Neural cell (in vitro differentiated cells): ENCODE data around the gene EPHA5. TPM values are rescaled to one million over a fixed set of nuclear protein-coding genes. Genes with fewer than 3 reads are reported as not detected.

ENCODE experiments used
- H2AFZ ChIP-seq: fragments of 200-600, 300-800 bp; sonication (generic), shearing (Covaris generic); 2 replicates; pipeline ENCODE4 v1.6.0; 2014; ENCODE audit warnings: low read depth, mild to moderate bottlenecking, antibody characterized with exemption, low read length, moderate library complexity
- H3F3A ChIP-seq: fragments of 200-600 bp; shearing (Covaris generic); 2 replicates; pipeline ENCODE4 v1.6.1; 2016; ENCODE audit warnings: mild to moderate bottlenecking, moderate library complexity, mixed read lengths, antibody characterized with exemption, low read length; ENCODE audit not compliant: insufficient read depth, poor library complexity, severe bottlenecking
- H3K27ac ChIP-seq: fragments of 200-600, 300-800 bp; sonication (generic), shearing (Covaris generic); 2 replicates; pipeline ENCODE4 v1.5.1; 2014; ENCODE audit warnings: mild to moderate bottlenecking, low read length, moderate library complexity
- H3K27me3 ChIP-seq: fragments of 300-800, 200-600 bp; sonication (generic), shearing (Covaris generic); 2 replicates; pipeline ENCODE4 v1.6.0; 2014; ENCODE audit warnings: mild to moderate bottlenecking, low read depth, low read length, moderate library complexity; ENCODE audit not compliant: insufficient read depth
- H3K36me3 ChIP-seq: fragments of 300-800, 200-600 bp; sonication (generic), shearing (Covaris generic); 2 replicates; pipeline ENCODE4 v1.5.1; 2014; ENCODE audit warnings: mild to moderate bottlenecking, antibody characterized with exemption, low read length, moderate library complexity; ENCODE audit not compliant: insufficient read depth
- H3K4me2 ChIP-seq: fragments of 300-800, 200-600 bp; sonication (generic), shearing (Covaris generic); 2 replicates; pipeline ENCODE4 v1.6.0; 2014; ENCODE audit warnings: mild to moderate bottlenecking, low read length
- H3K4me3 ChIP-seq: fragments of 300-800, 200-600 bp; sonication (generic), shearing (Covaris generic); 2 replicates; pipeline ENCODE4 v1.5.1; 2014; ENCODE audit warnings: mild to moderate bottlenecking, low read length, moderate library complexity
- H3K79me2 ChIP-seq: fragments of 200-600 bp; shearing (Covaris generic); replicated peaks from 2 replicates; pipeline ENCODE4 v1.6.0; 2014; ENCODE audit warnings: mild to moderate bottlenecking, low read length, moderate library complexity; ENCODE audit not compliant: insufficient read depth
- H3K9ac ChIP-seq: fragments of 300-800, 200-600 bp; sonication (generic), shearing (Covaris generic); 2 replicates; pipeline ENCODE4 v1.6.1; 2016; ENCODE audit warnings: mild to moderate bottlenecking, low read length, mixed read lengths
- H3K9me2 ChIP-seq: fragments of 200-600 bp; shearing (Covaris generic); 2 replicates; pipeline ENCODE4 v1.6.1; 2016; ENCODE audit warnings: mild to moderate bottlenecking, low read length, mixed read lengths; ENCODE audit not compliant: insufficient read depth
- H3K9me3 ChIP-seq: fragments of 200-600, 300-800 bp; sonication (generic), shearing (Covaris generic); 2 replicates; pipeline ENCODE4 v1.6.1; 2016; ENCODE audit warnings: mild to moderate bottlenecking, mixed run types, low read length, moderate library complexity, mixed read lengths
- H4K20me1 ChIP-seq: fragments of 200-600 bp; shearing (Covaris generic); 2 replicates; pipeline ENCODE4 v1.6.1; 2016; ENCODE audit warnings: mild to moderate bottlenecking, mixed run types; ENCODE audit not compliant: insufficient read depth
- CTCF ChIP-seq: fragments of 450-650 bp; IDR thresholded peaks from 2 replicates; pipeline ENCODE4 v1.5.1; 2014; ENCODE audit warnings: antibody characterized with exemption, mild to moderate bottlenecking, moderate library complexity; ENCODE audit not compliant: poor library complexity, severe bottlenecking
- EP300 ChIP-seq: fragments of 450-650 bp; conservative IDR thresholded peaks from 2 replicates; pipeline ENCODE4 v1.6.1; 2014; ENCODE audit warnings: antibody characterized with exemption, mild to moderate bottlenecking, moderate library complexity; ENCODE audit not compliant: poor library complexity, severe bottlenecking
- EZH2 ChIP-seq: fragments of 200-600, 300-800 bp; shearing (Covaris generic), sonication (generic); IDR thresholded peaks from 2 replicates; pipeline ENCODE4 v1.6.1; 2014; ENCODE audit warnings: antibody characterized with exemption, low read length, borderline replicate concordance, mild to moderate bottlenecking; ENCODE audit not compliant: insufficient read depth, poor library complexity, severe bottlenecking
- MXI1 ChIP-seq: fragments of 450-650 bp; conservative IDR thresholded peaks from 2 replicates; pipeline ENCODE4 v1.6.1; 2014; ENCODE audit warnings: antibody characterized with exemption, mild to moderate bottlenecking; ENCODE audit not compliant: poor library complexity, severe bottlenecking
- POLR2AphosphoS5 ChIP-seq: IDR thresholded peaks from 2 replicates; pipeline ENCODE4 v1.6.1; 2012
- RAD21 ChIP-seq: fragments of 450-650 bp; conservative IDR thresholded peaks from 2 replicates; pipeline ENCODE4 v1.6.1; 2014; ENCODE audit warnings: antibody characterized with exemption, mild to moderate bottlenecking, moderate library complexity
- REST ChIP-seq: IDR thresholded peaks from 2 replicates; pipeline ENCODE4 v1.6.1; 2012; ENCODE audit warnings: borderline replicate concordance
- SMC3 ChIP-seq: fragments of 450-650 bp; conservative IDR thresholded peaks from 2 replicates; pipeline ENCODE4 v1.6.1; 2014; ENCODE audit warnings: antibody characterized with exemption, mild to moderate bottlenecking, moderate library complexity; ENCODE audit not compliant: poor library complexity
- TAF1 ChIP-seq: IDR thresholded peaks from 2 replicates; pipeline ENCODE4 v1.6.1; 2012; ENCODE audit warnings: low read depth
- polyA plus RNA-seq: library from polyadenylated mRNA; depleted of rRNA; stranded (reverse); fragments of >200 nt; gene quantifications from 2 replicates; pipeline ENCODE4 v1.2.3, GENCODE V29; 2014

The EPHA5 gene
- polyA plus RNA-seq, 1 donor from 2014 or later, result 4.3 TPM

DNA sequence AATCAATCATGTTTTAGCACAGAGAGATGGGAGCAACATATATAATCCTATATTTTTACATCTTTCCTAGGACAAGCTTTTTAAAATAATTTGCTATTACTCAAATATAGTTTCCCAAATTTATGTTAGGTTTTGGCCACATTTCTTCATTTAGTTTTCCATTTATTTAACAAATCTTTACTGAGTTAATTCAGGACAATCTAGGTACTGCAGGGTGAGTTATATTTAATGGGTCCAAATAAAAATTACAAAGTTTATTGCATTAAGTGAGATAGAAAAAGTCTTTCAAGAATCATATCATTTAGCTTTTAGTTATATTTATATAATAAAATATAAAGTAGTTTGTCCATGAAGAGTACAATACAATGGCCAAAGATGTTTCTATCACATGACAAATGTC, 269.2 kb downstream of the EPHA5 start:
- Histone ChIP-seq H4K20me1 (no peaks in the 10 kb centered on the region), H3K27me3 (no peaks in the 10 kb centered on the region), H3K9ac (no peak overlapping the region), H3K79me2 (no peaks in the 10 kb centered on the region), H3K4me3 (no peak overlapping the region), H3K9me2 (no peaks in the 10 kb centered on the region), H3K36me3 (no peaks in the 10 kb centered on the region), H2AFZ (no peak overlapping the region), H3F3A (no peaks in the 10 kb centered on the region), H3K4me2 (no peak overlapping the region), H3K9me3 (no peaks in the 10 kb centered on the region), H3K27ac (no peak overlapping the region)
- no peak for TF ChIP-seq EP300
- TF ChIP-seq CTCF, result no peak
- no peak for TF ChIP-seq REST
- no peak for TF ChIP-seq TAF1
- TF ChIP-seq MXI1, result no peak
- no peak for TF ChIP-seq POLR2AphosphoS5
- TF ChIP-seq RAD21, result no peak
- TF ChIP-seq SMC3, result no peak
- TF ChIP-seq EZH2, result no peak

DNA sequence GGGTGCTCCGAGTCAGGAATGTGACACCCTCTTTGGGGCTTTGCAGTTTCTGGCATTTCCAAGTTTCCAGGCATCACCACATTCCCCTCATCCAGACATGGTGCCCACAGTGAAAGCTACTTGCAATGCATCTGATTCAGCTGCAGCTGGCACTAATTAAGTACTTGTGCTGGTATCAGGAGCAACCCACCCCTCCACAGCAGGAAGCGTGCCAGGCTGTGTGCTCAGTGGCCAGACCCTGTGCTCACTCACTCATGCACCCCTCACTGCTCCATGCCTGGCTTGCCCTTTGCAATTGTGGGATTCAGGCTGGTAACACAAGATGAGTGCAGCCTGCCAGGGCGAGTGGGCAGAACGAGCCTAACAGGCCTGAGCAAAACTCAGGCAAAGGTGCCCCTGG, 271.2 kb downstream of the EPHA5 start:
- H3K4me3 ChIP-seq, result no peak overlapping the region
- no peaks in the 10 kb centered on the region for H3F3A ChIP-seq
- no peak overlapping the region for H3K27ac ChIP-seq
- TF ChIP-seq SMC3, result no peak
- no peaks in the 10 kb centered on the region for H4K20me1 ChIP-seq
- no peaks in the 10 kb centered on the region for H3K27me3 ChIP-seq
- no peaks in the 10 kb centered on the region for H3K79me2 ChIP-seq
- no peaks in the 10 kb centered on the region for H3K9me2 ChIP-seq
- H3K9me3 ChIP-seq, result no peaks in the 10 kb centered on the region
- no peak overlapping the region for H3K9ac ChIP-seq
- no peaks in the 10 kb centered on the region for H3K36me3 ChIP-seq
- no peak overlapping the region for H3K4me2 ChIP-seq
- H2AFZ ChIP-seq, result no peak overlapping the region

DNA sequence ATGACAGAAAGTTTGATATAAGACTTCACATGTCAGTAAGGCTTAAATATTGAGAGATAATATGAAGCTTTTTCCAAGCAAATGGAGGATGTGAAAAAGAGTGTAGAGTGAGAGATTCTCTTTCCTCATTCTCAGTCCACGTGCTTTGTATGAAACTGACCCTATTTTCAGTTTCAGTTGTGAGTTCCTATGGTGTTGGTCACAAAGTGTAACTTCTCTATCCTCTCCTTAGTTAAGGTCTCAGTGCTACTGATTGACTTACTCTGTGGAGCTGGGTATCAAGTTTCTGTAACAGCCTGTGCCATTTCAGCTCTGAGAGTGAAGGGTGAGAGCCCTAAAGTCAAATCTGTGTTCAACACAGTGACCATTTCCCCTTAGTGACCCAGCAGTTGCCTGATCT, 277.2 kb downstream of the EPHA5 start:
- Histone ChIP-seq H3K9me2 (no peaks in the 10 kb centered on the region), H3K4me2 (no peak overlapping the region), H3K27me3 (no peaks in the 10 kb centered on the region), H3K79me2 (no peaks in the 10 kb centered on the region), H3K9ac (no peak overlapping the region), H2AFZ (no peak overlapping the region), H4K20me1 (no peaks in the 10 kb centered on the region), H3F3A (no peaks in the 10 kb centered on the region), H3K4me3 (no peak overlapping the region), H3K9me3 (no peaks in the 10 kb centered on the region), H3K36me3 (no peaks in the 10 kb centered on the region), H3K27ac (no peak overlapping the region)
- TF ChIP-seq REST (no peak), EP300 (no peak), MXI1 (no peak), POLR2AphosphoS5 (no peak), SMC3 (no peak), EZH2 (no peak), TAF1 (no peak), RAD21 (no peak)
